Fibroblast of skin of right quadriceps (primary cell): ENCODE measurements around the gene ACO1.
A peak's percentile ranks its signal among the peaks of the same experiment; 100 is the strongest.

Experiments
- DNase-seq: peaks from one replicate; pipeline ENCODE4 v3.0.0-alpha.2; 2013

ACO1 gene

GRCh38 chr9:32424616-32425015 is 40.2 kb downstream of the ACO1 start:
- no peak for DNase-seq

GRCh38 chr9:32426278-32426939 is 42.0 kb downstream of the ACO1 start:
- peak; percentile 43 for DNase-seq

DNA sequence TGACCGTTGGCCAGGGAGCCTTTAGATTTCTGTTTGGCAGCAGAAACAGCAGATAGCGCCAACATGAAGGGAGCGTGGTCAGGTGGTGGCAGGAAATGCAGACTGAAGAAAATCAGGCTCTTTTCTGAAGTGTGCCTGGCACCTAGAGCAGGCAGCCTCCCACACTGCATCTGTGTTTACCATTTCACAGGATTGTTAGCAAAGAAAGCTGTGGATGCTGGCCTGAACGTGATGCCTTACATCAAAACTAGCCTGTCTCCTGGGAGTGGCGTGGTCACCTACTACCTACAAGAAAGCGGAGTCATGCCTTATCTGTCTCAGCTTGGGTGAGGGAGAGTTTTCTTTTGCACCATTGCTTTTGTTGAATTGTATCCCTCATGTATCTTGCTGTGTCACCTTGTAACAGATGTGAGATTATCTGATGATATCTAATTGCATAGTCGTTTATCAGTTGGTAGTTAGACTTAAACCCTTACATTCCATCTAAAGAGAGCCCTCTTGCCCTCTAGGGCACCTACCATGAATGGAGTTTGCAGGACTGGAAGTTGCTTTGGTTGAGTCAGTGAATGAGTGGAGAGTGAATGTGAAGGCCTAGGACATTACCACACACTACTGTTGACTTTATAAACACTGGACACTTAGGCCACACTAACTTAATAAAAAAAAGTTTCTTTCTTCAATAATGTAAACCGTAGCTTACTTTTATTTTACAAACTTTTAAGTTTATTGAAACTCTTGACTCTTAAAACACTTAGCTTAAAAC is 42.8 kb downstream of the ACO1 start:
- DNase-seq = no peak

DNA sequence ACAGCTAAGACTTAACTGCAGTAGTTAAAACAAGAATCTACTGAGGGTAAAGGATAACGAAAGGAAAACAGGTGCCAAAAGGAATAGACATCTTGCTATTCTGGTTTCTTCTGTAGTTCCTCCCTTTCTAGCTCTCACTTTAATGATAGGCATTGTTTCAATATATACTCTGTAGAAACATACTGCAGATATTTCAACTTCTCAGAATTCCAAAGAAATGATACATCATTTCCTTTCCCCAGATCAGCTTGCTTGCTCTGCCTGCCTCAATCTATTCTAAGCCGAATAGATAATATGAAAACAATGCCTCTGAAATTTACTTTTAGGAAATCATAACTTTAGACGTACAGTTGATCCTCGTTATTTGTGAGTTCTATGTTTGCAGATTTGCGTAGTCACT is 46.3 kb downstream of the ACO1 start:
- peak; percentile 63 for DNase-seq

- DNase-seq = peak; percentile 11
Observed at GRCh38 chr9:32431196-32431595, 46.8 kb downstream of the ACO1 start.

DNA sequence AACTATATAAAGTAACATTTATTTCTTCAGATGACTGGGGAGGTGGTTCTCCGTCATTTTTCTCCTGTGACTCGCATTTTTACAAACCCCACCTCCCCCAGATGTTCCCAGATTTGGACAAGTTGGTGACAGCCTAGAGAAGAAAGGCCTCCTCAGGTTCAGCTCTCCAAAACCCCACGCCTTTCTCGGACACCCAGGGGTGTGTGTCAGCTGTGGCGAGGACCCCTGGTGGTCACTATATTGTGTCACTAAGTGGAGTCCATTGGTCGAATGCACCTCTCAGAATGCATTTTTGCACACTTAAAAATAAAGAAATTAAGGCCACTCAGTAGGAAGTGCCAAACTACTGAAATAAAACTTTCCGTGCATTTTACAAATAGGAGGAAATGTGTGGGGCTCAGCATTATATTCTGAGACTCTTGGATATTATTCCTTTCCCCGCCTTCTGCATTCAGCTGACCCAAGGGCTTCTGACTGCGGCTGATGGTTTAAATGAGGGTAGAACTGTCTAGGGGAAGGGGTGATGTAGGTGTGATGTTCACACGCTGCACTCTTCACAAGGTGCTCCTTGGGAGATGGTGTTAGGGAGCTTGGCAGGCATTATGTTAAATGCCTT is 47.6 kb downstream of the ACO1 start:
- peak; percentile 49 for DNase-seq

DNA sequence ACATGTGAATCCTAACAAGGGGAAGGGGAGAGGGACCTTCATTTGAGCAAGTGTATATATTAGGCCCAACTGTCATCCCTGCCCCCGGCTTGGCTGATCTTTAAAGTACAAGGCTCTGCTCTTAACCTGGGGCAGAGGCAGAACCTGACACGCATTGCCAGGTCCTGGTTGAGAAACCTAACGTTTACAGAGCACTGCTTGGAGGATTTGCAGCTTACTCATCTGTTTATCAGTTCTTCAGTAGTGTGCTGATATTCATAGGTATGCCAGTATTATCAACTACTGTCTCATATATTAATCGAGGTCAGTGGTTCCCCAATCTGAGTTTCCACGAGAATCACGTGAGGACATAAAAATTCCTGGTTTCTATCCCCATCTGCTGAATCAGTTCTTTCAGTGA is 50.4 kb downstream of the ACO1 start:
- DNase-seq = no peak

DNA sequence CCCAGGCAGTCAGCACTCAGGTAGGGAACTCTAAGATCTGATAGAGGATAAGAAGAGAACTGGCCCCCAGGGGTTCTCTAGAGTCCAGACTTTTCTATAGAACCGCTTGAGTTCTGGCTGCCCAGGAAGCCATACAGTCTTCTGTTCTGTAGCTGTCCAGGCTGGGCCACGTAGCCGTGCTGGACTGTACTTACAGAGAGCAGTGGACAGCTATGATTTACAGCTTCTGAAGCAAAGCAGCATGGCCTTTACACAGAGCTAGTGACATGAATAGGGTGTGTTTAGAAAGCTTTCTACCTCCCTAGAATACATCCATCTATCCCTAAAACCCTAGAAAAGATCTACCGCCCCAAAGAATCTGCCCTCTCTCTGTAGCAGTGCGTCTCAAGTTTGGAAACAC is 57.2 kb downstream of the ACO1 start:
- no peak for DNase-seq

GRCh38 chr9:32442433-32442832 is 58.0 kb downstream of the ACO1 start:
- DNase-seq = no peak

GRCh38 chr9:32449969-32450368 is 65.5 kb downstream of the ACO1 start:
- no peak for DNase-seq

GRCh38 chr9:32454280-32454679 is 69.8 kb downstream of the ACO1 start:
- no peak for DNase-seq

- peak; percentile 4 for DNase-seq
Observed at GRCh38 chr9:32455738-32456137, 71.3 kb downstream of the ACO1 start.

GRCh38 chr9:32456564-32456963 is 72.1 kb downstream of the ACO1 start:
- no peak for DNase-seq

GRCh38 chr9:32463500-32464293 is 79.3 kb downstream of the ACO1 start:
- DNase-seq = no peak

GRCh38 chr9:32468740-32469139 is 84.3 kb downstream of the ACO1 start:
- no peak for DNase-seq

GRCh38 chr9:32472344-32472743 is 87.9 kb downstream of the ACO1 start:
- no peak for DNase-seq

DNA sequence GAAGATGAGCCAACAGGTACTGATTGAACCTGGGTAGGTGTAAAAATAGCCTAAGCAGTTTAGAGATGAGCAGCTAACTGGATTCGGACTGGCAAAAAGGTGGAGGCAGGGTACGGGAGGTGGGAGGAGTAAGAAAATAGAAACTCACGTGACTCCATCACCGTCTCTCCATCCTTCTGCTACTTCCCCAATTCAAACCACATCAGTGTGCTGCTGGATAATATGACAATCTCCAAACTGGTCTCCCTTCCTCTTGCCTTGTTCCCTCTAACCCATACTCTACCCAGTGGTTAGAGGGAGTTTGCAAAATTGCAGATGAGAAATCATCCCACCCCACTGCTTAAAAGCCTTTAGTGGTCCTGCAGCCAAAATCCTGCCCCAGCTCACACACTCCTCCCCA is 98.9 kb downstream of the ACO1 start:
- no peak for DNase-seq

GRCh38 chr9:32486839-32487562 is 102.6 kb downstream of the ACO1 start:
- DNase-seq = peak; percentile 10

GRCh38 chr9:32487981-32488380 is 103.5 kb downstream of the ACO1 start:
- peak; percentile 51 for DNase-seq

- no peak for DNase-seq
Observed at GRCh38 chr9:32490601-32491000, 106.2 kb downstream of the ACO1 start.

DNA sequence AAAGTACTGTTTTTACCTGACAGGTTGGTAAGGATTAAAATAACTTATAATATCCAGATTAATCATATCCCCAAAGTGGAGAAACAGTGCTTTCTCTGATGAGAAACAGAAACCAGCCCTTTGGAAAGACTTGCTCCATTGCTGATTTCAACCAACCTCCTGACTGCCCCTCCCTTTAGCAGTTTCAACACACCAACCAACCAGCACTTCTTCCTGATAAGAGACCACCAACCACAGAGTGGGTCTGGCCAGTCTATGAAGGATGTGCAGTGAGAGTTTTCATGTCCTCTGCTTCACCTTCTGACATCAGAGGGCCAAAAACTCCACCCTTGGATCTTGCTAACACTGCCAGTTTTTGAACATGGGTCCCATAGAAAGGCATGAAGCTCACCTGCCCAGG is 113.5 kb downstream of the ACO1 start:
- DNase-seq = no peak

GRCh38 chr9:32500768-32501167 is 116.3 kb downstream of the ACO1 start:
- DNase-seq = no peak

DNA sequence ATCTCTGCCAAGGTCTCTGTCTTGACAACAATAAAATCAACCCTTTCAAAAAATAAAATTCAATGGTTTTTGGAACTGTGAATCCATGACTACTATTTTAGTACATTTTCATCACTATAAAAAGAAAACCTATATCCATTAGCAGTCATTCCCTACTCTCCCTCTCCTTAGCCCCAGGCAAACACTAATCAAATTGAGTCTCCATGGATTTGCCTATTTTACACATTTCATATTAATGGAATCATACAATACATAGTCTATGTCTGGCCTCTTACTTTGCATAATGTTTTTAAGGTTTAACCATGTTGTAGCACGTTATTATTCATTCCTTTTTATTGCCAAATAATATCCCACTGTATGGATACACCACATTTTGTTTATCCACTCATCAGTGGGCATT is 117.4 kb downstream of the ACO1 start:
- no peak for DNase-seq
